Stimulated activated CD4-positive, alpha-beta T cell treated with anti-CD3 and anti-CD28 coated beads, Interleukin-2, amount 100 ng/mL, for 48 hours (primary cell): ENCODE measurements around the gene USP19.
A peak's percentile ranks its signal among the peaks of the same experiment; 100 is the strongest.

Experiments
- DNase-seq, 2 donors: peaks; one replicate each; pipeline ENCODE4 v3.0.0-alpha.2; 2020

The USP19 gene

DNA sequence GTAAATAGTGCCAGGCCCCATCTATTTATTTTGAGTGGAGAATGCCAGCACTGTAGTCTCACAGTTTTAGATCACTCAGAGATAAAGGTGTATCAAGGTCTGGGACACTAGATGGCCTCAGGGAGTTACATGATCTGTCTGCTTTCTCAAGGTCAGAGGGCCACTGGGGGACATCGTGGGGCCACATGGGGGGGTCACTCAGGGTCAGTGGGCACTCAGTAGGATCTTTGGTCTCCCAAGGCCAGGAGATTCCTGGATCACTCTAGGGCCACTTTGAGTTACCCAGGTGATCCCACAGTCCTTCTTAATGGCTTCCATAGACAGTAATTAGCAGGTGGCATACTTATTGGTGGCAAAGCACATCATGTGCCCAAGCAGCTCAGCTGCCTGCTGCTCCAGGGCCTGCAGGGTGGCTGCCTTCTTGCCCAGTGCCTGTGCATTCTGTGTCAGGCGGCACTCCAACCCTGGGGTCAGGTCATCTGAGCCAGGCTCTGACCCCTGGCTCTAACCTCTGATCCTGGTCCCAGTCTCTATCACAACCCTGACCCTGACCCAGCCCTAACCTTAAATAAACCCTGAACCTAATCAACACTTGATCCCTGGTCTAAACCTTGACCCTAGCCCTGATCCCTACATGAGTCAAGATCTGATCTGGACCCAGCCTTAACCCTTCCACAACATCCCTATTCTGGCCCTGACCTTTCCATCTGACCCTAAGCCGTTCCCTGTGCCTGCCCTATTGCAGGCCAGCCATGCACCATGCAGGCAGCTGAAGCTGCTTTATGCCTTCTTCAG is 14.0 kb upstream of the USP19 start:
- DNase-seq = no peak

DNA sequence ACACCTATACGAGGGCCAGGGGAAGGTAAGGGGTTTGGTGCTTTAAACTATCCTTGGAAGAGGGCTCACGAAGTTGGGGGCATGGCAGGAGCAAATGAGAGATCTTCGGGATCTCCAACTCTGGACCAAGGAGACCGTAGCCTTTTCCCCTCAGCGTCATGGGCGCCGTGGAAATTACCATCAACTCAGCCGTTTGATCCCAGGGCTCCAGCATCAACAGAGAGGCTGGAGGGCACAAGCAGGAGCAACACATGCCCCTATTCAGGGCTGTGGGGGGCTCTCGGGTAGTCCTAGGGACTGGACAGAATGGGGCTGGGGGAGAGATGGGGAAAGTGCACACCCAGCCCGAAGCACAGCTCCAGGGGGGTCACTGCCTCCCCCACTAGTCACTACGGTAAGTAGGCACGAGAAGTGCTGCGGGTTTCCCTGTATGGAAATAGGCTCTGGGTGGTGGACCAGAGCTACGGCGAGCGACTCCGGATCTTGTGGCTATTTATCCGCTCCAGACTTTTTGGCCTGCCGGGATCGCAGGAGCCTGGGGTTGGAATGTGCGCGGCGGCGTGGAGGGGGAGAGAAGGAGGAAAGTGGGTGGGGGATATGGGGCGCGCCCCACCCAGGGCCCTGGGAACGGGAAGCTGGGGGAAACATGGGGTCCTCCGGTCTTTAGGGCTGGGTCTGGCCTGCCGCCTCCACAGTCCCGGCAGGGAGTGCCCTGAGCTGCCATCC is 12.8 kb upstream of the USP19 start:
- DNase-seq = no peak

DNA sequence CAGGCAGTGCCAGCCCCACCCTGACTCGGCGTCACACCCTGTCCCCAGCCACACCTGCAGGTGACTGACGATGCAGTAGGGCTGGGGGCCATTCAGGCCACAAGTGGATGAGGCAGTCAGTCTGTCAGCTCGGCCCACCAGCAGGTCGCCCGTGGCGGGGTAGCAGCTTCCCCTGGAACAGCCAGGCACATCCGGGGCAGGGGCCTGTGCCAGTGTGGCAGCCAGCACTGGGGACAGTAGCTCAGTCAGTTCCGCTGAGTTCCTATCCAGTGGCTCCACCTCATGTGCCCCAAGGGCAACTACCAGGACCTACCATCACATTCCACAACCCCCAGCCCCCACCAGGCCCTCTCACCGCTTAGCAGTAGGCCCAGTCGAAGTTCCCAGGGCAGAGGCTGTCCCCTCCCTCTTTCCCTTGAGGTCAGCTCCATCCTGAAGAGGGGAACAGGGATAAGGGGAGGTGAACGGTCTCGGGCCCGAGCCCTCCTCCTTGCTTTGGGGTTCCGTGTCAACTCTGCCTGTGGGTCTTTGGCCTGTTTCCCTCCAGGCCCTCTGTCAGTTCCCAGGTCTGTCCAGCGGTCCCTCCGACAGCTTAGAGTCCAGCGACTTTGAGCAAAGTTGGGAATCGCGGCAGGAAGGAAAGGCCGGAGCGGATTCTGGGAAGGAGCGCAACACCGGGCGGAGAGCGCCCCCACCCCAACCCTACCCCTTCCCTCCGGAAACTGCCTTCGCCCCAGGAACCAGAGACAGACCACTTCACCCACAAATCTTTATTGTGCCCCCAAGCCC is 12.0 kb upstream of the USP19 start, which contains the start of gene LAMB2:
LAMB2 (minus strand) TSS at position 614 of the 789 bp plus-strand sequence; CDS start at position 431, 183 bp downstream.
- no peak for DNase-seq

DNA sequence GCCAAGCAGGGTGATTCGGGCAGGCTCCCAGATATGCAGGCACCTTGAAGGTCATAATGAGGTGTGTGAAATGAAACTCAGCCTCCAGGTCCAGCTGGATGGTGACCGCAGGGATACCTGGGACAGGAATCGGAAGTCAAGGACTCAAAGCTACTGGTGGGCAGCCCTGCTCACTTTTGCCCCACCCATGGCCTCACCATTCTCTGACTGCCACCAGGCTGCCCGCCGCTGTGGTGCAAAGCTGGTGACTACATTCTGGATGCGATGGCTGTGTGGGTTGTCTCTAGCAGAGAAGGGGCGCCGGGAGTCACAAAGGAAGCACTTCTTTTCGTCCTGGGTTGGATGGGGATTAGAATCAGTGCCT is 11.4 kb upstream of the USP19 start:
- DNase-seq = no peak

DNA sequence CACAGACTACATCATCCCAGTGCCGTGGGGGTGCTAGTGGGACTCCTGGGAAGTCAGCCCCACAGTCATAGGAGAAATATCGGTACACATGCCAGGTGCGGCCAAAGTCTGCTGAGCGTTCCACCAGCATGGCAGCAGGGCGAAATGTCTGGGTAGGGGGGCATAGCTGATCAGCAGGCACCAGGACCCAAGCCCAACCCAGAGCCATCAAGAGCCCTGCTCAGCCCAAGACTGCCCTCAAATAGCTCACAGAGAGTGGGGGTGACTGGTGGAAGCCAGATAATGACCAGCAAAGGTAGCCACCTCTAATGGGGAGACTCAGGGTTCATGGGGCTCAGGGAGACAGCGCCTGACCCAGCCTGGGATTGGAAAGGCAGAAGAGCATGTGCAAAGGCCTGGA is 11.0 kb upstream of the USP19 start:
- DNase-seq = no peak

DNA sequence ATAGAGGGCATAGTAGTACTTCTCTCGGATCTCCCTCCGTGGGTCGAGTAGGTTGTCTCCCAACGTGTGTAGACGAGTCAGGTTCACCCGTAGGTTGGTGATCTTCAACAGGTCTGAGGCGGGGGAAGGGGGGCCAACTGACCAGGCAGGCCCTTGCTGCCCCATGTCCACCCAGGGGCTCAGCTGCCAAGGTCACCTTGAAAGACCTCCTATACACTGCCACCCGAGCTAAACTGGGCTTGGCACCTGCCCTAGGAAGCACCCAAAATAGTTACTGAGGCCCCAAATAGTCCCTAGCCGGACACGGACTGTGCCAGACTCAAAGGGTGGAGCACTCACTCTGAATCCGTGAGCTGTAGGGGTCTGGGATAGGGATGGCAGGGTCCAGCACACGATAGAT is 10.4 kb upstream of the USP19 start:
- no peak for DNase-seq

DNA sequence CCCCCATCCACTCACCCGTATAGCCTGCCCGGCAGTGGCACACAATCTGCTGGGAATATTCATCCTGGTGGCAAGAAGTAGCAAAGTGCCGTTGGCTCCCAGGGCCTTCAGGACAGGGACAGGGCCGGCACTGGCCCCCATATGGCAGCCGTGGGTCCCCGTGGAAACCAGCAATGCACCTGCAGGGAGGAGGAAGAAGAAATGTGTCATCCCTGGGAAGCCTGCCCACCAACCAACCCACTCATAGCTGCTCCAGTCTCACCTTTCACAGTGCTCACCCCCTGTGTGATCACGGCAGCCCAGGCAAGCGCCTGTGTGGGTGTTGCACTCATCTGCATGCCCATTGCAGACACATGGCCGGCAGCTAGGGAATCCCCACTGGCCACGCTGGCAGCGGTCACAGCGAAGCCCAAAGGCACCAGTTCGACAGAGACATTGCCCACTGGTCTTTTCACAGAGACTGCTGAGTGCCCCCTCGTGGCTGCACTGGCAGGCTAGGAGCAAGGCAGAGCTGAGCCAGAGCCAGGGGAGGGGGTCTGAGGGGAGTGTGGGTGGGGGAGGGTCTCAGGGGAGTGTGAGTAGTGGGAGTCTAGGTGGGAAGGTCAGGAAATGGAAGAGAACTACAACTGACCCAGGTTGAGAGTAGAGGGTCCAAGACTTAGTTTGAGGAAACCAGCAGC is 4.5 kb upstream of the USP19 start:
- no peak for DNase-seq

DNA sequence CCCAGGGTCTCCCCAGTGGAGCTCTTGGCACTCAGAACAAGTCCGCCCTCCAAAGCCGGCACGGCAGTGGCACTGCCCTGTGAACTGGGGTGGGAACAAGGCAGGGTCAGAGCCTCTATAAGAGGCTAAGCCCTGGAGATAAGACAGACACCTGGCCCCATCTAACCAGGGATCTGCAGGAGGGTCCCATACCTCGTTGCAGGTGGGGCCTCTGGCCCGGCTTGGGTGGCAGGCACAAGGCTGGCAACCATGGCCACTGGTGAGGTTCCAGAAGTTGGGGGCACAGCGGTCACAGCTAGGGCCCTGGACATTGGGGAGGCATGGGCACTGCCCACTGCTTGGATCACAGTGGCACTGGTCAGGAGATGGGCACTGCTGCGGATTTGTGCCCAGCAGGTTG is 3.6 kb upstream of the USP19 start:
- DNase-seq = no peak

DNA sequence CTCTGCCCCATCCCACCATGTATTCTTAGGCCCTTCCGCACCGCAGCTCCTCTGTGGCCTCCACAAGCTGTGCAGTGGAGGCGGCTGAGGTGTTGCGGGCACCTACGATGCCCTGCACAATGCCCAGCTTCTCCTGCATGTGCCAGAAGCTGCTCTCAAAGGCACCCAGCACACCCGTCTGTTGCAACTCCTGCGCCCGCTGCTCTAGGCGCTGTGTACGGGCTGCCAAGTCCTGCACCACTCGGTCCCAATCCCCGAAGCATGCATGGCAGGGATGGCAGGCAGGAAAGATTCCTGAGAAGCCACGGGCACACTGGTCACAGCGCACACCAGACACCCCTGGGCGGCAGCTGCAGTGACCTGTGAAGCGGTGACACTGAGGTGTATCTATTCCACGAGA is 3.1 kb upstream of the USP19 start:
- DNase-seq = no peak

DNA sequence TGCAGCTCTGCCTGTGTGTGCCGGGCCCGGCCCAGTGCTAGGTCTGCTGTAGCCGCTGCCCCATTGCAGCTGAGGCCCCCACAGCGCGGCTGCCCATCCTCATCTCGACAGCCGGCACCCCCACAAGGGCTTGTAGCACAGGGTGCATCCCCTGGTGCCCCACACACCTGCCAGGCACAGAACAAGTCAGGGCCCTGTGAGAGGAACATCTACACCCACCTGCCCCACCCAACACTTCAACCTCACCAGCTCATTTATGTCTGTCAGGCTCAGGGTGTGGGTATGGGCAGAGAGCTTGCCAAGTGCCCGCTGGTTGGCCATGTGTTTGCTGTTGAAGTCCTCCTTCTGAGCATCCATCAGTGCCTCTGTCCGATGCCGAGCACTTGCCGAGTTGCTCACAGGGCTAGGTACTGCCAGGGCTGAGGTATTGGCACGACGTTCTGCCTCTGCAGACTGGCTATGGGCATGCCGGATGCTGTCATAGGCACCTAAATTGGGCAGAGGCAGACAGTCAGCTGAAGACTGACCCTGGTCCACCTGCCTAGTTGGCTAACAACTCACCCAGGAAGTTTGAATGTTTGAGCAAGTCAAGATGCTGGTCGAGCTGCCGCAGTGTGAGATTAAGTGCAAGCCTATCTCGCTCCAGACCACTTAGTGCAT is 2.4 kb upstream of the USP19 start:
- DNase-seq = no peak

DNA sequence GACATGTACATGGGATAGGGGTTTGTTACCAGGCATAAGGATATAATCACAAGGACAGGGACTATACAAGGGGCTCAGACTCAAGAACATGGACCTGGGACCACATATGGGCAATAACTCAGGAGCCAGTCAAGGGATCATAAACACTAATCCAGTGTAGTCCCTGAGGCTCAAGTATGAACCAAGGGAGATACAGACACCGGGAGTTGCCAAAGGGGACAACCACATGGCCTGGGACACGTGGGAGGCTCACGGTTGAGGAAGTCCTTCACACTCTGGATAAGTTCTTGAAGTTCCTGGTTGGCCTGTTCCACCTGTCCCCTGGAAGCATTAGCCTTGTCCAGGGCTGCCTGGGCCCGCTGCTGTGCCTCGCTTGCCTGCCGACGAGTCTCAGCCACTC is 1.8 kb upstream of the USP19 start:
- no peak for DNase-seq

DNA sequence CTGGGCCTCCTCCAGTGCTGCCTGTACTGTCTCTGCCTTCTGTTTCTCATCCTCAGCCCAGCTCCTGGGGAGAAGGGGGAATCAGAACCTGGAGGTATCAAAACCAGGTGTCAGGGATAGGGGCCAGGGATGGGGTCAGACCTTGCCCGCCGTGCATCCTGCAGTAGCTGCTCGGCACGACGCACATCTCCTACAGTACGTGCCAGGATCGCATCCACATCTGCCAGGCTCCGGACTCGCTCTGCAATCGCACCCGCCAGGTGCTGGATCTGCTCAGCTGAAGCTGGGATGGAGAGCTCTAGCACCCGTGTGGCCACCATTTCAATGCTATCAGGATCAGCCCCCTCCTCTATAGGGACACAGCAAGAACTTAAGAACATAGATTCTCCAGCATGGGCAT is 1.4 kb upstream of the USP19 start:
- DNase-seq = no peak

DNA sequence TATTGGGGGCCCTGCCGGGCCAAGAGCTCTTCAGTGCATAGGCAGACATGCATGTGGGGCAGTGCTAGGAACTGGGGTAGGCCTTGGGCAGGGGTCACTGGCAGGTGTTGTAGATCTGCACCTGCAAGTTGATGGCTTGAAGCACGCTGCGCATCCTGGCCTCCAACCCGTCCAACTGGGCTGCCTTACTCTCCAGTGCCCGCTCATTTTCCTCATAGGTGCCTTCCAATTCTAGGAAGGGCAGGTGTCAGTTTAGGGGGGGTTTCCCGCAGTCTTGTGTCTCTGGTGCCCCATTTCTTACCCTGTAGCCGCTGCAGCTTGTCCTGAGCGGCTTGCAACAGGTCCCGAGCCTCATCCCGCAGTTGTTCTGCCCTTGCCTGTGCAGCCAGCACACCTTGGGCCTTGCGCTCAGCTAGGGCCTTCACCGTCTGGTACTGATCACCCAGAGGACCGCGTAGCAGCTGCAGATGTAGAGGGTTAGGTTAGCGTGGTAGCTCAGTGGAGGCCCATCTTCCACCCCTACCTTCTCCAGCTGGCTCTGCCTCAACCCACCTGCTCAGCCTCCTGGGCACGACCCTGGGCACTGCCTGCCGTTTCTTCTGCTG is 611 bp upstream of the USP19 start:
- no peak for DNase-seq

DNA sequence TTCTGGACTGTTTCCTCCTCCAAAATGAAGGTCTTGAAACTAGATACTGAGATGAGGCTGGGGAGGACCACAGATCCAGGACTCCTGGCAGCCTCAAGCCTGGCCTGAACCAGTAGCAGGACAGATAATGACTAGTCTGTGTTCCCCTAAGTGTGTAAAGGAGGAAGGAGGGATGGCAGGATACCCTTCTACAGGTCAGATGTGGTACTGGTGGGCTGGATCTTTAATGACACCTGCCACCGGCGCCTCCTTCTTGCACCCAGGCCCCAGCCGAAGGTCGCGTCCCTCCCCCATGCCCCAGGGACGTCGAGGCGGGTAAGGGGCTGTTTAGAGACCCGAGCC is 556 bp downstream of the USP19 start:
- DNase-seq = no peak

DNA sequence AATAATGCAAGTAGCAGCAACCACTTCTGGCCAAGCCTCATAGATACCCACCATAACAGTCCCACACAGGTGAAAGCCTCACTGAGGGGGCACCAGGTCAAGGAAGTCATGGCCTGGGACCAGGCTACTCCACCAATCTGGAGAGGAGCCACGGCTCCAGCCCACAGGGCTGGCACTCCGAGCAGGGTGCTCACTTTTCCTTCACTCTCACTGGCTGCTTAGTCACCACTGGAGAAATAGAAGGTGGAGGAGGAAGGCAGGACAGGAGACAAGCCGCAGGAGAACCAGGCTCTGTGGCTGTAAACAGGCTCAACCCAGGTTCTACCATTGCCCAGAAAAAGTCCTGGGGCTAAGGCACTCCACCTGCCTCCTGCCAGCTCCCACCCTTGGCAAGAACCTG is 1.2 kb downstream of the USP19 start:
- DNase-seq = no peak

DNA sequence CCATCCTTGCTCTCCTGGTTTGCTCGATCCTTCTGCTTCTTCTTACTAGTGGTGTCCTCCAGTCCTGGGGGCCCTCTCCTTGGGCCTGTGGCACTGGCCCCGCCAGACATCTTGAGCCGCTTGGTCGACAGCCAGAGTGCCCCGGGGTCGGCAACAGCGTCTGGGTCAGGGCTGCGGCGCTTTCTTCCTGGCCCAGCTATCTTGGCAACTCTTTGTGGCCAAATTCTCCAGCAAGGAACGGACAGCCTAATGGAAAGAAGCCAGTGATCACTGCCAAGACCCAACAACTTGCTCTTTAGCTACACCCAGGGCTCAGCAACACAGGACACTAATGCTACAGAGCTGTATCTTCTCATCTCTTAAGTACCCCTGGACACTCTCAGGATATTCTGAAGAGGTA is 1.6 kb downstream of the USP19 start:
- no peak for DNase-seq

DNA sequence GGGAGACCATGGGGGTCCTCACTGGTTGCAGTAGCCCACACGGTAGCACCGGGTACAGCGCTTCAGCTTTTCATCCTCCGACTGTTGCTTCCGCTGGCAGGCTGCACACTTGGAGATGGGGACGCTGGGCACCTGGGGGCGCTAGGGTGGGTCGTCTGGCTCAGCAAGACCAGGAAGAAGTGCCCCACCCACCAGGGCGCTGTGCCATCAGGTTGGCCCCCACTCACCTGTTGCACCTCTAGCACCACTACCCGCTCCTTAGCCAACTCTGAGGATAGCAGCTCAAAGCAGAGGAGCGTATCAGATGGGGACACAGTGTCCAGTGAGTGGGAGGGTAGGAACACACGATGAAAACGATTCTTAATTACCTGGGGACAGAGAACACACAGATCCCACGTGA is 8.4 kb downstream of the USP19 start:
- DNase-seq = no peak

DNA sequence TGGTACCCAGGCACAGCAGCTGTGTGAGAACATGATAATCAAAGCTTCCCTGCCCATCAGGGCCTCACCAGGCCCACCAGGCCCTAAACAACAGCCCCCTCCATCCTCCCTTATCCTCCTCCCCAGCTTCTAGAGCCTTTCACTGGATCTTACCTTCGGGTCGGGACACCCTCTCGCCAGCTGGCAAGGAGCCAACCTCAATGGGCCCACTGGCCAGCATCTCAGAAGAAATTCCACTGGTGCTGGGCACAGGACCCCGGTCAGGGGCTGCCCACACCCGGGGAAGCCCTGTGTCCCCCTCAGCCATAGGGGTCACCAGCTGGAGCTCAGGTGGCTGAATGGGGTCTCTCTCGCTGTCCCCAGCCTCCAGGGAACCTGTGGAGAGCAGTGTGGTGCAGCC is 9.3 kb downstream of the USP19 start:
- DNase-seq = no peak

DNA sequence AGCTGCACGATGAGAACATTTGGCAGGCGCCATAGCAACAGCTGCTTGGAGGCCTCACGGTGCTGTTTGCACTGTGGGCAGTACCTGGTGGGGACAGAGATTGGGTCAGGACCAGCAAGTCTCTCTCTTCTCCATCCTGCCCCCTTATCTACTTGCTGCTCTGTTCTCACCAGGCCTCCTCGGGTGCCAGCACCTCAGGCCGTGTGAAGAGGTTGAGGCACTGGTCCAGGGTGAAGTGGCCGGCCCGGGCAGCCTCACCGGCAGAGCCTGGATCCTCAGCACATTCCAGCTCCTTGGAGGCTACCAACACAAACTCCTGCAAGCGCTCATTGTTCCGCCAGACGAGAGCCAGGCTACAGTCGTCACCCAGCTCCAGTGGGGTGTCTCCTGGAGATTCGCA is 9.8 kb downstream of the USP19 start:
- no peak for DNase-seq

DNA sequence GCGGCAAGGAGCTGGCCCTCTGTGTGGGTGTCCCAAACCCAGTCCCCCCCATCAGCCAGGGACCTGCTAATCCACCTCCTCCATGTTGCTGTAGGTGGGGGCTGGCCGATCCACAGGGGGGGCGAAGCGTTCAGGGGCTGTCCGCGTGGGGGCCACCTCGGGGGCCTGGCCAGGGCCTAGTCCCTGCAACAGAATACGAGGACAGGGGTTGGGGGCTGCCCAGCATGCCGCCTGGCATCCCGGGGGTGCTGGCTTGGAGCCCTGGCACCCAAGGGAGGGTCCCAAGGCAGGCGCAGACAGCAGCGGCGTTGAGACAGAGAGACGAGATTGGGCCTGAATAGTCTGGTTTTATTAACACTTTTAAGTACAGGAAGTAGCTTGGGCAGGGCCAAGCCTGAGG is 12.3 kb downstream of the USP19 start:
- no peak for DNase-seq

DNA sequence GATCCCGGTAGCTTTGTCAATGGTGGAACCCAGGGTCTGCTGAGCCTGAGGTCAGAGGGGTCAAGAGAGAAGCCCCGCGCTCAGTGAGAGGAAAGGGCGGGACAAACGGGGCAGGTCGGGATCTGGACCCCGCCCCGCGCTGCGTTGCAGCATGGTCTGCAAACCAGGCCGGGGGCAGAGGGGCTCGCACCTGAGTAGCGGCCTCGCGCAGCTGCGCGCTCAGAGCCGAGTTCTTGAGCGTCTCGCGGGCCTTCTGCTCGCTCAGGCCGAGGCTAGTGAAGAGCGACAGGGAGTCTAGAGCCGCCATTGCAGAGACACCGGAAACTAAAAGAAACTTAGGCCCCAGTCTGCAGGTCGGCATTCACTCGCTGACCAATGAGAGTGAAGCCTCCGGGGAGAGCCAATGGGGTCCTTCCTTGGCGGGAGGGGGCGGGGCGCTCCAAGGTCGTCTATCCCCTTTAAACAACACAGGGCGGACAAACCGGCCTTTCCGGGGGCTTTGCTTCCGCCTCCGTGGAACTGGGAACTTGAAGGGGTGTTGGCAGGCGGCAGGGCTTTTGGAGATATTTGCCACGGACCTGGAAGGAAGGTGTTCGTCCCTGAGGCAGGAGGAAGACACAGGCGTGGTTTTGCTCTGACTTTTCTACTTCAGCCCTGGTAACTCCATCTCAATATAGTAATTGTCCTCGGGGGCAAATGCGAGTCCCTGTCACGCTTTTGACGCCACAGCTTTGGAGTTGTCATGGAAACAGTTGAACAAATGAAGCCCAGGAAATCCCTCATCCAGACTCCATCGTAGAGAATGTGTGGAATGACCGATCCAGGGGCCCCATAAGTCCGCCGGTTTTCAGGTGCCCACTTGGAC is 16.0 kb downstream of the USP19 start, which contains the start of gene QARS1:
QARS1 (minus strand) TSS at position 331 of the 865 bp plus-strand sequence; CDS start at position 307, 24 bp downstream.
- DNase-seq = peak; percentile 76 to 81
